ENCODE data around the gene ZNF280B.
A peak's percentile ranks its signal among the peaks of the same experiment; 100 is the strongest.

ZNF280B gene, protein sequence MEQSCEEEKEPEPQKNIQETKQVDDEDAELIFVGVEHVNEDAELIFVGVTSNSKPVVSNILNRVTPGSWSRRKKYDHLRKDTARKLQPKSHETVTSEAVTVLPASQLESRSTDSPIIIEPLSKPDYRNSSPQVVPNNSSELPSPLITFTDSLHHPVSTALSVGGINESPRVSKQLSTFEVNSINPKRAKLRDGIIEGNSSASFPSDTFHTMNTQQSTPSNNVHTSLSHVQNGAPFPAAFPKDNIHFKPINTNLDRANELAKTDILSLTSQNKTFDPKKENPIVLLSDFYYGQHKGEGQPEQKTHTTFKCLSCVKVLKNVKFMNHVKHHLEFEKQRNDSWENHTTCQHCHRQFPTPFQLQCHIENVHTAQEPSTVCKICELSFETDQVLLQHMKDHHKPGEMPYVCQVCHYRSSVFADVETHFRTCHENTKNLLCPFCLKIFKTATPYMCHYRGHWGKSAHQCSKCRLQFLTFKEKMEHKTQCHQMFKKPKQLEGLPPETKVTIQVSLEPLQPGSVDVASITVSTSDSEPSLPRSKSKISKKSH

GRCh38 chr22:22508274-22509176, at the start of gene ZNF280B:
Gene ZNF280B, minus strand, starts transcription at chr22:22508742. Its CDS starts 19,344 bp downstream, at chr22:22489398.
- no peaks in the 10 kb centered on the region for H3K9me3 Mint-ChIP-seq
- H3K27ac Mint-ChIP-seq, result peak within 1 kb of the TSS; percentile 26
- H3K36me3 Mint-ChIP-seq, result peaks cover 13% of the 10 kb centered on the region
- H3K4me3 Mint-ChIP-seq, result peak within 1 kb of the TSS; percentile 86
- H3K4me1 Mint-ChIP-seq, result peaks cover 19% of the 10 kb centered on the region
- no peaks in the 10 kb centered on the region for H3K27me3 Mint-ChIP-seq

GRCh38 chr22:22556995-22557925, 48.7 kb upstream of the ZNF280B start:
- Mint-ChIP-seq H3K36me3 (no peaks in the 10 kb centered on the region), H3K4me3 (no peak overlapping the region), H3K9me3 (no peaks in the 10 kb centered on the region), H3K27ac (no peak overlapping the region), H3K4me1 (peaks cover 4% of the 10 kb centered on the region), H3K27me3 (no peaks in the 10 kb centered on the region)

GRCh38 chr22:22556578-22556977, 48.0 kb upstream of the ZNF280B start:
- Mint-ChIP-seq H3K4me3 (no peak overlapping the region), H3K4me1 (peaks cover 4% of the 10 kb centered on the region), H3K27ac (no peak overlapping the region), H3K36me3 (no peaks in the 10 kb centered on the region), H3K9me3 (no peaks in the 10 kb centered on the region), H3K27me3 (no peaks in the 10 kb centered on the region)

- Mint-ChIP-seq H3K4me3 (no peak overlapping the region), H3K27ac (no peak overlapping the region), H3K4me1 (peaks cover 4% of the 10 kb centered on the region), H3K9me3 (no peaks in the 10 kb centered on the region), H3K27me3 (no peaks in the 10 kb centered on the region), H3K36me3 (no peaks in the 10 kb centered on the region)
These were observed 47.1 kb upstream of the ZNF280B start for GRCh38 chr22:22555596-22555995.

DNA sequence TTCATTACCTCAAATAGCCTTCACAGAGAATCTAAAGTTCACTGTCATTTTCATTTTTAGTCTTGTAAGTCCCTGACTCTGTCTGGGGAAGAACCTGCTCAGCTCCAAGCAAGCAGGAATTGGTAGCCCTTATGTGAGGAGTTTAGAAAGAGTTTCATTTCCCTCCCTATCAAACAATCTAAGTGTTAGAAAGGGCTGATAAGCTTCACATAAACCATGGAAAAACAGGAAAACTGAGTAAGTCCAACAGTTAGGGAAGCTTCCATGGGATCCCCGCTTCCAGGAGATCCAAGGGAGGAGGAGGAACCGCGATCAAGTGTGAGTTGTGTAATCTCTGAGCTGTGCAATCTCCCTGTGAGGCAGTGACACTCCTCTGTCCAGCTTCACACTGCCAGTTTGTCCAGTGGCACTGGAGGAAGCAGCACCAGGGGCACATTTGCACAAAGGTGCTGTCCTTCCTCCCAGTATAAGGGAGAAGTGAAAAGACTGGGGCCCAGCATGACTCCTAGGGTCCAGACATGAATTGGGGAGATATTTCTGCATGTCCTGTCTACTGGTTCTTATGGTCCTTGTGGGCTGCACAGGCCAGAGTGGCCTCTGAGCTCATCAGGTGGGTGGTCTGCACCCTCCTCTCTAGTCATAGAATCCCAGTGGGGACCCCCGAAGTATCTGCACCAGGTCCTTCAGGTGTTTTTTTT, 46.2 kb upstream of the ZNF280B start:
- Mint-ChIP-seq H3K4me1 (peaks cover 4% of the 10 kb centered on the region), H3K4me3 (no peak overlapping the region), H3K9me3 (no peaks in the 10 kb centered on the region), H3K36me3 (no peaks in the 10 kb centered on the region), H3K27ac (no peak overlapping the region), H3K27me3 (no peaks in the 10 kb centered on the region)

GRCh38 chr22:22553735-22554586, 45.4 kb upstream of the ZNF280B start:
- H3K27ac Mint-ChIP-seq, result no peak overlapping the region
- peaks cover under 1% of the 10 kb centered on the region for H3K4me1 Mint-ChIP-seq
- H3K36me3 Mint-ChIP-seq, result no peaks in the 10 kb centered on the region
- H3K4me3 Mint-ChIP-seq, result no peak overlapping the region
- no peaks in the 10 kb centered on the region for H3K27me3 Mint-ChIP-seq
- H3K9me3 Mint-ChIP-seq, result no peaks in the 10 kb centered on the region

- no peak overlapping the region for H3K4me3 Mint-ChIP-seq
- no peak overlapping the region for H3K27ac Mint-ChIP-seq
- H3K36me3 Mint-ChIP-seq, result no peaks in the 10 kb centered on the region
These were observed 44.6 kb upstream of the ZNF280B start for GRCh38 chr22:22553141-22553540.

DNA sequence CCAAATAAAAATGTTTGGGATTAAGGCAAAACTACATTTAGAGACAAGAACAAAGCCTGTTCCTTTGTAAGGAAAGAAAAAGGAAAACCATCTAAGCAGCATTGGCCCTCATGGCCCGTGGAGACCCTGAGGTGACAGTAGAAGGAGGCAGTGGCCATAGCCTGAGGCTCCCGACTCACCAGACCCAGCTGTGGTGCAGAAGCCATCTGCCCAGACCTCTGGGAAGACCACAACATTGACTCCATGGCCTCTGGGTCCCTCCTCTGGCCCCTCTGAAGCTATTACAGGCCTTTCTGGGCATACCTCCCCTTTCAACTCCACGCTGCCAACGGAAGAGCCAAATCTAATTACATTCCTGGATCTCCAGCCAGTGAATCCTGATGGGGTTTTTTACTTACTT, 44.1 kb upstream of the ZNF280B start:
- Mint-ChIP-seq H3K4me1 (no peaks in the 10 kb centered on the region), H3K27ac (no peak overlapping the region), H3K27me3 (no peaks in the 10 kb centered on the region), H3K9me3 (no peaks in the 10 kb centered on the region), H3K36me3 (no peaks in the 10 kb centered on the region), H3K4me3 (no peak overlapping the region)

More at GRCh38 chr22:22553141-22553540, 44.6 kb upstream of the ZNF280B start:
- H3K4me1 Mint-ChIP-seq, result no peaks in the 10 kb centered on the region
- no peaks in the 10 kb centered on the region for H3K9me3 Mint-ChIP-seq
- H3K27me3 Mint-ChIP-seq, result no peaks in the 10 kb centered on the region

DNA sequence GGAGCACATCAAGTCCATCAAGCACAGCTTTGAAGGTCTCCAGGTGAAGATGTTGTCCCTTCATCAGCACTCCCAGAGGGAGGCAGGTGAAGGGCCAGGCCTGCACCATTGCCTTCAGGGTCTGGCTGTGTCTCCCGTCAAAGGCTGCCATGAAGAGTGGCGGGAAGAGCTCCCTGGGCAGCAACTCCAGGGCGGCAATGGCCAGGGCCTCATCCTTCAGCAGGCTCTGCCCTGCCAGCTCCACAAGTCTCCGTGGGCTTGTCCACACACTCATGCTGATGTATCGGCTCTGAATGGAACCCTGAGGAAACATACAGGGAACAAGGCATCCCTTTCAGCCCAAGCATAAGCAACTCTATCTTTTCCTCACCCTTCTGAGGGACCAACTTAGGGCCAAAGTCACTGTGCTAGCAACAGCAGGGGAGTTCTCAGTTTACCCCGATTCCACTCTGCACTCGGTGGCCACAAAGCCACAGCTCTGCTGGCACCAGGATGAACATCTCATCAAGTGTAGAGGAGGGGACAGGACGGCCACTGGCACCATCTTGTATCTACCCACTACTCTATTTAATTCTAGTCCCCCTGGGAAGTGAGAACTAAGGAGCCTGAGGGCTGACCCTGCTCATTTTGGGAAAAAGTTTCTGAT, 42.4 kb upstream of the ZNF280B start:
- Mint-ChIP-seq H3K27me3 (no peaks in the 10 kb centered on the region), H3K9me3 (no peaks in the 10 kb centered on the region), H3K4me1 (no peaks in the 10 kb centered on the region), H3K36me3 (no peaks in the 10 kb centered on the region), H3K4me3 (no peak overlapping the region), H3K27ac (no peak overlapping the region)

DNA sequence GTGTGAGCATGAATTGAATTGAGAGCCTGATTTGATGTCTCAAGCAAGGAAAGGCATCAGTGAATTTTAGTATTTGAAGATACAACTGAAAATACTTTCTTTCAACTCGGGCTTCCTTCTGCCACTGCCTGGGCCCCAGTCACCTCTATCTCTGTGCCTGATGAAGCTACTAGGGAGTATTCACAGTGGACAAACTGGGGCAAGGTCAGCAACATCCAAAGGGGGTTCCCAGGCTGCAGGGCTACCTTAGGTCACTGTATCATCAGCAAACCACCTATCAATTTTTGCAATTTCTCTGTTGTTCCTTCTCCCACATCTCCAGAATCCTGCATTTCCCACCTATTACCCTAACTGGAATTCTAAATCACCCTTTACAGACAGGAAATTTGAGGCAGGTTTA, 40.4 kb upstream of the ZNF280B start:
- Mint-ChIP-seq H3K9me3 (no peaks in the 10 kb centered on the region), H3K4me3 (no peak overlapping the region)

GRCh38 chr22:22548317-22548716, 39.8 kb upstream of the ZNF280B start:
- Mint-ChIP-seq H3K9me3 (no peaks in the 10 kb centered on the region), H3K27me3 (no peaks in the 10 kb centered on the region), H3K4me3 (no peak overlapping the region), H3K4me1 (no peaks in the 10 kb centered on the region), H3K27ac (no peak overlapping the region), H3K36me3 (no peaks in the 10 kb centered on the region)

More for the DNA sequence above, 40.4 kb upstream of the ZNF280B start:
- Mint-ChIP-seq H3K27ac (no peak overlapping the region), H3K27me3 (no peaks in the 10 kb centered on the region), H3K4me1 (no peaks in the 10 kb centered on the region), H3K36me3 (no peaks in the 10 kb centered on the region)

DNA sequence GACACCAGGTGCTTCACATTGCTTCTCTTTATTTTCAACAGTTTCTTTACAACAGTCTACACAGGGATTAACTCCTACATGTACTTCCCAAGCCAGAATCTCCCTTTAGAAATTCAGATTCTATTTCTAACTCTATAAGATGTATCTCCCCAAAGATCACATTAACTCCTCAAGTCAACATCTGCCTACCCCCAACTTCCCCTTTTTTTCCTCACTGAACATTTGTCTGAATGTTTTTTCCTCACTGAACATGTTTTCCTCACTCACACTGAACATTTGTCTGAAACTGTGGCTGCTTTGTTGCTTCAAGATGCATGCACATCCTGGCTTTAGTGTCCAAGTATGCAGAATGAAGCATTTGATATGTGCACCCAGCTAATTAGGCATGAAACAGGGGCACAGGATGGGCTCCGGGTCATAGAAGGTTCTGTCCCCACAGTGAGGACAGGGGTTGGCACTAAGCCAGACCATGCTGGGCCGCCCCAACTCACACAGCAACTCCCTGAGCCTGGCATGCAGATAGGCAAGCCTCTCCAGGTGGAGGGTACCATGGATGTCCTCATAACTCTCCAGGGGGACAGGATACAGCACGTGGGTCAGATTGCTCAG, 39.3 kb upstream of the ZNF280B start:
- no peaks in the 10 kb centered on the region for H3K4me1 Mint-ChIP-seq
- no peaks in the 10 kb centered on the region for H3K36me3 Mint-ChIP-seq
- H3K27ac Mint-ChIP-seq, result no peak overlapping the region
- no peaks in the 10 kb centered on the region for H3K9me3 Mint-ChIP-seq
- H3K4me3 Mint-ChIP-seq, result no peak overlapping the region
- H3K27me3 Mint-ChIP-seq, result no peaks in the 10 kb centered on the region

DNA sequence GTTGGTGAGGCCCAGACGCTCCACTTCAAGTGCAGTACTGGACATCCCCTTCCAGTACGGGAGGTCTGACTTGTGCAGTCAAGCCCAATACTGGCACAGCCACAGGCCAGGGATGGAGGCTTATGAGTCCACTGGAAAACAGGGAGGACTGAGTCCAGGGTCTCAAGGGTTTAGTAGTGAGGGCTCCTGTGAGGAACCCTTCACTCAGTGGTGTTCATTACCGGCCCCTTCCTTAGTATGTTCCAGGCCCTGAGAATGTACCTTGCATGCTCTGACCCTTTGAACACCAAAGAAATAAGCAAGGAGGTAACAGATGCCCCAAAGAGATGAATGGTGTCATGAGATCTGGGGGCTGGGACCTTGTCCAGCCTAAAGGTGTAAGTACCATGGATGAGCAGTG, 38.7 kb upstream of the ZNF280B start:
- Mint-ChIP-seq H3K27me3 (no peaks in the 10 kb centered on the region), H3K4me3 (no peak overlapping the region), H3K27ac (no peak overlapping the region), H3K4me1 (no peaks in the 10 kb centered on the region), H3K36me3 (no peaks in the 10 kb centered on the region), H3K9me3 (no peaks in the 10 kb centered on the region)

All from activated naive CD4-positive, alpha-beta T cell treated with anti-CD3 and anti-CD28 coated beads, Interleukin-2, amount 50 U/mL, for 24 hours (primary cell).